Right lung (tissue), 10 donors: Measurements from ENCODE around the gene SLC38A6. TPM values are rescaled to one million over a fixed set of nuclear protein-coding genes. Genes with fewer than 3 reads are reported as not detected.

ENCODE experiments used
- DNase-seq, 2 donors: peaks; one replicate each; pipeline ENCODE4 v3.0.0-alpha.2; 2013
- long read RNA-seq, 8 donors: transcript quantifications; one replicate each; lab custom pipeline, GENCODE V29; 2026
- polyA plus RNA-seq, 5 donors: library from polyadenylated mRNA; unstranded; fragments of 120-200 nt; gene quantifications; one replicate each; pipeline versions ENCODE4 v1.2.1 to v1.2.3, GENCODE V29; 2013; ENCODE audit warnings: inconsistent platforms in 1 of 5, low replicate concordance in 1 of 5; ENCODE audit not compliant: insufficient read length in 5 of 5, insufficient read depth in 1 of 5

Gene SLC38A6
- polyA plus RNA-seq = 10 to 100 TPM; 18.2 to 37.6 (median 29.4) TPM
- long read RNA-seq, donor 1, partial matches to known transcripts = 0 of 3 reads
- long read RNA-seq, donor 1, other reads (novel, unspliced or antisense) = 0 of 3 reads
- long read RNA-seq, donor 2, partial matches to known transcripts = 0 of 2 reads
- long read RNA-seq, donor 2, other reads (novel, unspliced or antisense) = 0 of 2 reads
- long read RNA-seq, donor 3 = 0 reads
- long read RNA-seq, donor 4, partial matches to known transcripts = 0 of 1 reads
- long read RNA-seq, donor 4, other reads (novel, unspliced or antisense) = 0 of 1 reads
- long read RNA-seq, donor 5, partial matches to known transcripts = 0 of 4 reads
- long read RNA-seq, donor 5, other reads (novel, unspliced or antisense) = 0 of 4 reads
- long read RNA-seq, donor 6 = 0 reads
- long read RNA-seq, donor 7, partial matches to known transcripts = 0 of 1 reads
- long read RNA-seq, donor 7, other reads (novel, unspliced or antisense) = 0 of 1 reads
- long read RNA-seq, donor 8 = 0 reads

DNA sequence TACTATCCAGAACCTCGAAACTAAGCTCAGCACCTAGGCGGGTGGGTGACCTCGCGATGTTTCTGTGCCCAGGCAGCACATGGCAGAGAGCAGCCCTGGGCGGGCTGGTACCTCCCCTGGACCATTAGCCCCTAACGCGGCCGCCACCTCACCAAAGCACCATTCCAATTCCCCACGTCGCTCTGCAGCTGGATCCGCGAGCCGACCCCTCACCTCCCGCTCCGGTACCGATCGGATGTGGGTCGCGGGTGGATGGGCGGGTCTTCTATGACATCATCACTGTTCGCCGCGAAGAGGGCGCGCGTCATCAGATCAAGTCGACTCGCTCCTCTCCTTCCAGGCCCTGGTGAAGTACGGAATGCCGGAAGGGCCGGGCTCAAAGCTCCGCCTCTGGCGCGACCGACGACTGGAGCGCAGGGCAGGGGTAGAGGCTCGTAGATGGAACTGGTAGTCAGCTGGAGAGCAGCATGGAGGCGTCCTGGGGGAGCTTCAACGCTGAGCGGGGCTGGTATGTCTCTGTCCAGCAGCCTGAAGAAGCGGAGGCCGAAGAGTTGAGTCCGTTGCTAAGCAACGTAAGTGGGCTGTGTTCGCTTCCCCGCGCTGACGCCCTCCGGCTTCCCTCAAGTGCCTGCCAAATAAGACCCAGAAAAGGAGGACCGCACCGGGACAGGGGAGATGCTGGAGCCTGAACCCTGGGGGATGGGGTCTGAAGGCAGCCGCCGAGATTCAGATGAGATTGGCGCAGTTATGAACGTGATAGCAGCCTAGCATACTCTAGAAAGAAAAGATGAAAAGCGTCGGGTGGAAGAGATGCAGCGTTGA, at the start of gene SLC38A6, which contains the start of gene TRMT5:
TSS of gene SLC38A6 (plus strand) at position 435 of the 822 bp plus-strand sequence. CDS start at position 468, 33 bp downstream.
TSS of gene TRMT5 (minus strand) at position 269 of the 822 bp plus-strand sequence. CDS start at position 163, 106 bp downstream.
- peak; percentile 95 to 96 for DNase-seq

- no peak for DNase-seq
Measured at GRCh38 chr14:60933920-60934655, 47.0 kb upstream of the SLC38A6 start.

DNA sequence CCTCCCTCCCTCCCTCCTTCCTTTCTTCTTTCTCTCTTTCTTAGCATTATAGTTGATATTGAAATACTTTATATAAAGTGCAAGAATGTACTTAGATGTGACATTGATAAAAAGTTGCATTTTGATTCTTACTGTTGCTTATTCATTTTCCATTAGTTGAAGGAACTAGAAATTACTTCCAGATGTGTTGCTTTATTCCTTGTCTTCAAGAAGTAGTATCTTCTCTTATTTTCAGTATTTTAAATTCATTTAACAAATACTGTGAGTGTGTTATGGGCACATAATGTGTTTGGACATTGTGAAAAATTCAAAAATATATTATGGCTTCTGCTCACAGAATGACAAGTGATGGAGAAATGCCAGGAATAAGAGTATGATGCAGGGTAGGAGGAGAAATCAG, 45.7 kb upstream of the SLC38A6 start:
- no peak for DNase-seq

GRCh38 chr14:60943637-60944032, 37.4 kb upstream of the SLC38A6 start:
- DNase-seq = no peak

- no peak for DNase-seq
Measured at GRCh38 chr14:60944204-60944603, 36.8 kb upstream of the SLC38A6 start.

- DNase-seq = no peak
Measured at GRCh38 chr14:60945984-60946383, 35.1 kb upstream of the SLC38A6 start.

DNA sequence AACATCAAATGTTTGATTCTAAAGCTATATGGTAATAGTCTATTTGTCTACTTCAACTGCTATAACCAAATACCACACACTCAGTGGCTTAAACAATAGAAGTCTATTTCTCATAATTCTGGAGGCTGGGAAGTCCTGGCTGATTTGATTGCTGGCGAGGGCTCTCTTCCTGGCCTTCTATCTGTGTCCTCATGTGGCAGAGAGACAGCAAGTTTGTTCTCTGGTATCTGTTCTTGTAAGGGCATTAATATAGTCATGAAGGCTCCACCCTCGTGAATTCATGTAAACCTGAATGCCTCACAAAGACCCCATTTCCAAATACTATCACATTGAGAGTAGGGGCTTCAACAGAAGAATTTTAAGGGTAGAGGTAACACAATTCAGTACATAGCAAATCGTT, 34.3 kb upstream of the SLC38A6 start:
- DNase-seq = no peak

GRCh38 chr14:60951776-60952435, 29.1 kb upstream of the SLC38A6 start:
- no peak for DNase-seq

DNA sequence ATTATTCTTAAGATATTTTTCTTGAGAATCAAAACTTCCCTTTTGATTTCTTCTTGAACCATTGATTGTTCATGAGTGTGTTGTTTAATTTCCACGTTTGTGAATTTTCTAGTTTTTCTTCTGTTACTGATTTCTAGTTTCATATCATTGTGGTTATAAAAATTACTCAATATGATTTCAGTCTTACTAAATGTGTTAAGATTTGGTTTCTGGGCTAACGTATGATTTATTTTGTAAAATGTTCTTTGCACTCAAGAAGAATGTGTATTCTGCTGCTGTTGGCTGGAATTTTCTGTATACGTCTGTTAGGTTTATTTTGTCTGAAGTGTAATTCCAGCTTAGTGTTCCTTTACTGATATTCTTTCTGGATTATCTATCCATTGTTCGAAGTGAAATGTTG, 24.8 kb upstream of the SLC38A6 start:
- DNase-seq = no peak

DNA sequence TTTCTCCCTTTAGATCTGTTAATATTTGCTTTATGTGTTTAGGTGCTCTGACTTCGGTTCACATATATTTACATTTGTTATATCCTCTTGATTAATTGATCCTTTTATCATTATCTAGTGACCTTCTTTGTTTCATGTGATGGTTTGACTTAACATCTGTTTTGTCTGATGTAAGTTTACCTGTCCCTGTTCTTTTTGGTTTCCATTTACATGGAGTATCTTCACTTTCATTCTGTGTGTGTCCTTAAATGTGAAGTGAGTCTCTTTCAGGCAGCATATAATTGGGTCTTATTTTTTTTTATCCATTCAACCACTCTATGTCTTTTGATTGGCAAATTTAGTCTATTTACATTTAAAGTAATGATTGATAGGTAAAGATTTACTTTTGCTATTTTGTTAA, 24.4 kb upstream of the SLC38A6 start:
- no peak for DNase-seq

GRCh38 chr14:60958146-60958545, 22.9 kb upstream of the SLC38A6 start:
- no peak for DNase-seq

GRCh38 chr14:60963761-60964160, 17.3 kb upstream of the SLC38A6 start:
- DNase-seq = no peak

GRCh38 chr14:60964904-60965303, 16.1 kb upstream of the SLC38A6 start:
- DNase-seq = no peak

GRCh38 chr14:60965402-60965801, 15.6 kb upstream of the SLC38A6 start:
- no peak for DNase-seq

- no peak for DNase-seq
Measured at GRCh38 chr14:60968099-60968498, 12.9 kb upstream of the SLC38A6 start.

DNA sequence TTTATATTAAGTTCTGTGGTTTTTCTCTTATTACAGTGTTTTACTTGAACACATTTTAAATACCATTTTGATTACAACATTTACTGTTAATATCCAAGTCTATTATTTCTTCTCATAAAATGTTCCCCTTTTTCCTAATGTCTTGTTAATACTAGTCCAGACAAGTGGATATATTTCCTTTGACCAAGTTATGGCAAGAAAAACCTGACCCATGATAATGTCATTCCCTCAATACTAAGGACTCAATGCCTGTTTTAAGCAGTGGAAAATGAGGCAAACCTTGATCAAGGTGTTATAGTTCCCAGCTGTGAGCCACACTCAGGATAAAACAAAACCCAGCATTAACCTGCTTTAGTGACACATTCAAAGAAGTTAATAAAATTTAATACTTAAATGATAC, 12.4 kb upstream of the SLC38A6 start:
- no peak for DNase-seq

DNA sequence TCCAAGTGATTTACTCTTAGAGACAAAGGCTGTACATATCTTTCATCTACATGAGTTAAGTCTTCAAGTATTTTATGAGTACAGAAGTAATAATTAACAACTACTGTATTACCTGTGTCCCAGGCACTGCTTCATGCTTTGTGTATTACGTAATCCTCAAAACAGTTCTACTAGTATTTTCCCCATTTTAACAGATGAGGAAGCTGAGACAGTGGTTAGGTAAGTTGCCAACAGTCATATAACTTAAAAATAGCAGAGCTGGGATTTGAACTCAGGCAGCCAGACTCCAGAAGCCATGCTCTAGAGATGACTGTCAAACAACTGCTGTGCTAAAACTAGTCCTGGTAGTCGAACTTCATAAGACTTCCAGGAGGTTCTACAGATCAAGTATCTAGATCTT, 10.9 kb upstream of the SLC38A6 start:
- DNase-seq = no peak

DNA sequence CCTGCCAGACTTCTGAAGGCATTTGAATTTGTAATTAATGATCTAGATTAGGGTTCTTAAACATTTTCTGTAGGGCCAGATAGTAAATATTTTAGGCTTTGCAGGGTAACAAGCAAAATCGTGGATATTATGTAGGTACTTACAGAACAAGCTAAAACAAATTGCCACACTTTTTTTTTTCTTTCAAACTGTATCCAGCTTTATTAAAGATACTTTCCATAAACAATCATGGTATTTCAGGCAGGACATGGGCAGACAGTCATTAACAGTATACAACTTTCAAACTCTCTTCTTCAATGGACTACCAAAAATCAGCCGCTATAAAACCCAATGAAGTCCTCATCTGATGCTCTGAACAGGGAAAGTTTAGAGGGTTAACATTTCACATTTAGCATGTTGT, 9.8 kb upstream of the SLC38A6 start:
- no peak for DNase-seq

- DNase-seq = no peak
Measured at GRCh38 chr14:60972295-60972694, 8.8 kb upstream of the SLC38A6 start.

GRCh38 chr14:60973070-60973469, 8.0 kb upstream of the SLC38A6 start:
- no peak for DNase-seq

DNA sequence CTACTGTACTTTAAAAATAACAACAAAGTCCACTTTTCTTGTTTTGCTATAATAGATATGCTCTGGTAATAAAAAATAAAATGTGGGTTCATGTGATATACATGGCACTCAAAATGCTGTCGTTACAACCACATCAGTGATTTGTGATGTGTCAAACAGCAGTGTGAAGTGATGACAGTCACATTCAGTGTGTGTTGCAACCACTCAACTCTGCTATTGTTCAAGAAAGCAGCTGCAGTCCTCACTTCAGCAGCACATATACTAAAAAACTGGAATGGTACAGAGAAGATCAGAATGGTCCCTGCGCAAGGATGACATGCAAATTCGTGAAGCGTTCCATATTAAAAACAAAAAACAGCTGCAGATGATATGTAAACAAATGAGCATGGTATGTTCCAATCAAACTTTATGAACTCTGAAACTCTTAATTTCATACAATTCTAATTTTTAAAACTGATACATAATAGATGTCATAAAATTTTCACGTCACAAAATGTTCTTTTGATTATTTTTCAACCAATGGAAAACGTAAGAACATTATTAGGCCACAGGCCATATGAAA, 6.9 kb upstream of the SLC38A6 start:
- DNase-seq = peak; percentile 78 to 83
